ENCODE results near the gene ARID1A.

The ARID1A gene

DNA sequence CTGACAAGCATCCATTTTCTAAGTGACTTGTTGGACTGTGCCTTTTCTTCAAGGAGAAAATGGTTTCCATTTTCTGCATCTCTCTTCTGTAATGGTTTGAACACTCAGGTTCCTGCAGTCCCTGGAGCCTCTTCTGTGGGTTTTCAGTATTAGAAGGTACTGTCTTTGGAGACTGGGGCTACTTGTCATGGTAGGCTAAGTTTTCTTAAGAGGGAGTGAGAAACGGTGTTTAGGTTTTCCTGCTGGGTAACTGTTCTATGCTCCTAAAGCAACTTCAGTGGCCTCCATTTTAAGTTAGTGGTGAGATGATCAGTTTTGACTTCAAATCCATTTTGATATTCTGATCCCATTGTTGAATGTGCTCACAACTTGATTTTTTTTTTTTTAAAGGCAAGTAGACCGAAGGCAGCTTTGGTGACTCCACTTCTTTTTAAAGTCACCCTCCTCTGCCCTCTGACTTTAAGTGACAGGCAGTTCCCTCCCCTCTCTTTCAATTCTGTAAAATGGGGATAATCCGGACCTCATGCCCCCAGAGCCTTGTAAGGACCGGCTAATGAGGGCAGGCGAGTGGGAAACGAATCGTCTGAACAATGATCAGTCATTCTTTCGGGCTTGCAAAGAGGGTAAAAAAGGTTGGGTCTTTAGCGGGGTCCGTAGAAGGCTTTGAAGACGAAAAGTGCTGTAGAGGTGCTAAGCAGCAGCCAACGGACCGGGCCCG, 1.0 kb upstream of the ARID1A start:
- no peak for TF ChIP-seq ZFX (IDR thresholded peaks at IDR 0.05)
- TF ChIP-seq, protein P1, sequence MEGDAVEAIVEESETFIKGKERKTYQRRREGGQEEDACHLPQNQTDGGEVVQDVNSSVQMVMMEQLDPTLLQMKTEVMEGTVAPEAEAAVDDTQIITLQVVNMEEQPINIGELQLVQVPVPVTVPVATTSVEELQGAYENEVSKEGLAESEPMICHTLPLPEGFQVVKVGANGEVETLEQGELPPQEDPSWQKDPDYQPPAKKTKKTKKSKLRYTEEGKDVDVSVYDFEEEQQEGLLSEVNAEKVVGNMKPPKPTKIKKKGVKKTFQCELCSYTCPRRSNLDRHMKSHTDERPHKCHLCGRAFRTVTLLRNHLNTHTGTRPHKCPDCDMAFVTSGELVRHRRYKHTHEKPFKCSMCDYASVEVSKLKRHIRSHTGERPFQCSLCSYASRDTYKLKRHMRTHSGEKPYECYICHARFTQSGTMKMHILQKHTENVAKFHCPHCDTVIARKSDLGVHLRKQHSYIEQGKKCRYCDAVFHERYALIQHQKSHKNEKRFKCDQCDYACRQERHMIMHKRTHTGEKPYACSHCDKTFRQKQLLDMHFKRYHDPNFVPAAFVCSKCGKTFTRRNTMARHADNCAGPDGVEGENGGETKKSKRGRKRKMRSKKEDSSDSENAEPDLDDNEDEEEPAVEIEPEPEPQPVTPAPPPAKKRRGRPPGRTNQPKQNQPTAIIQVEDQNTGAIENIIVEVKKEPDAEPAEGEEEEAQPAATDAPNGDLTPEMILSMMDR (conservative IDR thresholded peaks at IDR 0.05) = no peak
- H3K27ac ChIP-seq = peak overlapping the region; percentile 100

DNA sequence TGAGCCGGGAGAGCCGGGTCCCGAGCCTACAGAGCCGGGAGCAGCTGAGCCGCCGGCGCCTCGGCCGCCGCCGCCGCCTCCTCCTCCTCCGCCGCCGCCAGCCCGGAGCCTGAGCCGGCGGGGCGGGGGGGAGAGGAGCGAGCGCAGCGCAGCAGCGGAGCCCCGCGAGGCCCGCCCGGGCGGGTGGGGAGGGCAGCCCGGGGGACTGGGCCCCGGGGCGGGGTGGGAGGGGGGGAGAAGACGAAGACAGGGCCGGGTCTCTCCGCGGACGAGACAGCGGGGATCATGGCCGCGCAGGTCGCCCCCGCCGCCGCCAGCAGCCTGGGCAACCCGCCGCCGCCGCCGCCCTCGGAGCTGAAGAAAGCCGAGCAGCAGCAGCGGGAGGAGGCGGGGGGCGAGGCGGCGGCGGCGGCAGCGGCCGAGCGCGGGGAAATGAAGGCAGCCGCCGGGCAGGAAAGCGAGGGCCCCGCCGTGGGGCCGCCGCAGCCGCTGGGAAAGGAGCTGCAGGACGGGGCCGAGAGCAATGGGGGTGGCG, 371 bp downstream of the ARID1A start:
- TF ChIP-seq ZFX (IDR thresholded peaks at IDR 0.05) = no peak
- TF ChIP-seq, protein P1 (conservative IDR thresholded peaks at IDR 0.05) = no peak
- peak overlapping the region; percentile 100 for H3K27ac ChIP-seq

DNA sequence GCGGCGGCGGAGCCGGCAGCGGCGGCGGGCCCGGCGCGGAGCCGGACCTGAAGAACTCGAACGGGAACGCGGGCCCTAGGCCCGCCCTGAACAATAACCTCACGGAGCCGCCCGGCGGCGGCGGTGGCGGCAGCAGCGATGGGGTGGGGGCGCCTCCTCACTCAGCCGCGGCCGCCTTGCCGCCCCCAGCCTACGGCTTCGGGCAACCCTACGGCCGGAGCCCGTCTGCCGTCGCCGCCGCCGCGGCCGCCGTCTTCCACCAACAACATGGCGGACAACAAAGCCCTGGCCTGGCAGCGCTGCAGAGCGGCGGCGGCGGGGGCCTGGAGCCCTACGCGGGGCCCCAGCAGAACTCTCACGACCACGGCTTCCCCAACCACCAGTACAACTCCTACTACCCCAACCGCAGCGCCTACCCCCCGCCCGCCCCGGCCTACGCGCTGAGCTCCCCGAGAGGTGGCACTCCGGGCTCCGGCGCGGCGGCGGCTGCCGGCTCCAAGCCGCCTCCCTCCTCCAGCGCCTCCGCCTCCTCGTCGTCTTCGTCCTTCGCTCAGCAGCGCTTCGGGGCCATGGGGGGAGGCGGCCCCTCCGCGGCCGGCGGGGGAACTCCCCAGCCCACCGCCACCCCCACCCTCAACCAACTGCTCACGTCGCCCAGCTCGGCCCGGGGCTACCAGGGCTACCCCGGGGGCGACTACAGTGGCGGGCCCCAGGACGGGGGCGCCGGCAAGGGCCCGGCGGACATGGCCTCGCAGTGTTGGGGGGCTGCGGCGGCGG, 1.0 kb downstream of the ARID1A start:
- peak overlapping the region; percentile 100 for H3K27ac ChIP-seq

DNA sequence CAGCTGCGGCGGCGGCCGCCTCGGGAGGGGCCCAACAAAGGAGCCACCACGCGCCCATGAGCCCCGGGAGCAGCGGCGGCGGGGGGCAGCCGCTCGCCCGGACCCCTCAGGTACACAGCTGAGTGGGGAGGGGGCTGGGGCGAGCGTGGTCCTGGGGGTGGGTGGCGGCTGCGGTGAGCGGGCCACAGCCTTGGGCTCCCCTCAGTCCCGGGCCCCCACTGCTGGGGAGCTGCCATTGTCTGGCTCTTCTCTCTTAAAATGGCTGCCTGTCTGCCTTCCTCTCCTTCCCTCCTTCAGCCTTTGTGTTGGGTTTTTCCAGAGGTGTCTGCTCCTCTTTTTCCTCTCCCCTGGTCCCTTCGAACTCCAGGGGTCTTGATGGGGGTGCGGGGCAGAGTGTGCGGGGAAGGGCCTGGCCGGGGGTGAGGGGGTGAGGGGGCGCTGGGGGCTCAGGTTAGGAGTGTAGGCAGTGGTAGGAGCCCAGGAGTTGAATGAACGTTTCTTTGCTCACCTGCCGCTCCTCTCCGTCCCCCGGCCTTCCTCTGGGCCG, 1.7 kb downstream of the ARID1A start:
- TF ChIP-seq ZFX (IDR thresholded peaks at IDR 0.05) = no peak
- TF ChIP-seq, protein P1 (conservative IDR thresholded peaks at IDR 0.05) = no peak
- peak overlapping the region; percentile 100 for H3K27ac ChIP-seq

More for the DNA sequence above, 1.0 kb downstream of the ARID1A start:
- TF ChIP-seq ZFX (IDR thresholded peaks at IDR 0.05) = peak; percentile 87
- TF ChIP-seq, protein P1 (conservative IDR thresholded peaks at IDR 0.05) = no peak

DNA sequence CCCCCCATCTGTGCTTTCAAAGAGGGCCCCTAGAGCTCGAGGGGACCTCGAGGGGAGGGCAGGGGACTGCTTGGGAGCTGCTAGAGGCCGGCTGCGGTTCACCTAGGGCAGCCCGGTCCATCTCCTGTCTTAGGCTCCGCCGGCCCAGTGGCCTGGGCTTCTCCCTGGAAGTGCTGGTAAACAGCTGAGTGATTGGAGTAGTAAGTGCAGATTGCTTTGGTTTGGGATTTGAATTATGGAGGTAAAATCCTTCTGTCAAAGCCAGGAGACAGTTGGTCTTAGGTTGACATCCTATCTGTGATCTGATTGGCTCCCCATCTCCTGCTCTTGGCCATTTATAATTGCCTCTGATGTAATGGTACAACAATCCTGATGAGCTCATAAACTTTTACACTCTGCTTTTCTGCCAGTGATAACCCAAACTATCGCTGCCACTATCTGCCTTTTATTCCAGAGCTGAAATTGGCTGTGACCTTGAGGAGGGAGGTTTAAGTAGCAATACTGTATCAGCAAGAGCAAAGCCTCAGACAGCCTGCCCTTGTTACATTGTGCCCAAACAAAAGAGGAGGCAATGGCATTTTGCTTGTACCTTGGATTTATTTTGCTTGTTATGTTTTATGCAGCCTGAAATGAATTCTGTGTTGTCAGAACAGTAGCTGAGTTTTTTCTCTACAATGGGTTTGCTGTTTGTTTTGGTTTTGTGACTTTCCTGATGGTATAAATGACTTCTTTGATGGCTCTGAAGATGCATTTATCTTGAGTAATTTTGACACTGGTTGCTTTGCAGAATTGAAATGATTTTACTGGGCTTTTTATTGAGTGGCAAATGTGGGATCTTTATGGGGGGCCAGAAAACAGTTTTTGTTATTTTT, 2.4 kb downstream of the ARID1A start:
- no peak for TF ChIP-seq ZFX (IDR thresholded peaks at IDR 0.05)
- TF ChIP-seq, protein P1 (conservative IDR thresholded peaks at IDR 0.05) = no peak
- H3K27ac ChIP-seq = peak overlapping the region; percentile 100

DNA sequence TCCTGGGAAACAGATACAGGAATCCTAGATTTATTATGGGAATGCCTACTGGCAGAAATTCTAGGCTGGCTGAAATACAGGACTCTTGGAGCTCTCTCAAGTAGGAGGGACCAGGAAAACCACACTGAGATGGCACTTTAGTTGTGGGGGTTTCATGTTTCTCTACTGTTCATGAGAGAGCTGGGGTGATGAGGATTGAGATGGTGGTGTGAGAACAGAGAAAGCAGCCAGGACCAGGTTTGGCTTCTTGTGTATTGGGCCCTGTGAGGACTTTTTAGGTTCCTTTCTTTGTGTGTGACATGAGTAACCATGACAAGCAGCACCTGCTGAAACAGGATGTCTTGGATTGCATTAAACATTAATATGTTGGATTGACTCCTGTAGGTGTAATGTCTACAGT, 4.9 kb downstream of the ARID1A start:
- peak overlapping the region; percentile 51; the same call in 1 of the 2 replicates for H3K27ac ChIP-seq
- TF ChIP-seq, protein P1 (conservative IDR thresholded peaks at IDR 0.05) = no peak
- TF ChIP-seq ZFX (IDR thresholded peaks at IDR 0.05) = no peak

All from C4-2B (cell line).